AG09309 (cell line): Measurements from ENCODE around the gene PVR.
A peak's percentile ranks its signal among the peaks of the same experiment; 100 is the strongest.

Experiments
- DNase-seq: peaks from one replicate; pipeline ENCODE4 v3.0.0-alpha.2; 2010; ENCODE audit warnings: low read depth
- H3K4me3 ChIP-seq: 2 replicates; pipeline ENCODE4 v1.5.1; 2011; ENCODE audit warnings: mild to moderate bottlenecking, low read depth, low read length, moderate library complexity; ENCODE audit not compliant: control insufficient read depth
- TF ChIP-seq, protein P1 (sequence below): IDR thresholded peaks from 2 replicates; pipeline ENCODE4 v1.5.1; 2011; ENCODE audit warnings: mild to moderate bottlenecking, low read depth, low read length, inconsistent platforms; ENCODE audit not compliant: insufficient read depth, control insufficient read depth; ENCODE audit errors: missing control alignments

Gene PVR

DNA sequence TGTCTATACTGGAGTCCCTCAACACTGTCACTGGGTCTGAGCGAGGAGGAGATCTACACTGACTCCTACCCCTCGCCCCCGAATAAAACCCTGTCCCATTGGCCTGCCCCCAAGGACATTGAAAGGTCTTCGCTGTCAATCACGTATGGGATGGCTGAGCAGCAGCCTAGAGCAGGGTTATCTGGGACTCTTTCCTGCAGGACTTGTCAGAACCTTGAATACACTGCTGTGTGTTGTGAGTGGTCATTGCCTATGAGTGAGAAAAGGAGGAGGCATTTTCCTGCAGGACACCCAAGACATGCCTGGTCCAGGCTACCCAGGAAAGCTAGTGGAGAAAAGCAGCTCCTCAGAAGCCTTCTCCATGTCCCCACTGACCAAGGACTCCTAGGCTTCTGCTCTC, 9.6 kb downstream of the PVR start:
- no peak overlapping the region for H3K4me3 ChIP-seq
- no peak for DNase-seq
- TF ChIP-seq, protein P1, sequence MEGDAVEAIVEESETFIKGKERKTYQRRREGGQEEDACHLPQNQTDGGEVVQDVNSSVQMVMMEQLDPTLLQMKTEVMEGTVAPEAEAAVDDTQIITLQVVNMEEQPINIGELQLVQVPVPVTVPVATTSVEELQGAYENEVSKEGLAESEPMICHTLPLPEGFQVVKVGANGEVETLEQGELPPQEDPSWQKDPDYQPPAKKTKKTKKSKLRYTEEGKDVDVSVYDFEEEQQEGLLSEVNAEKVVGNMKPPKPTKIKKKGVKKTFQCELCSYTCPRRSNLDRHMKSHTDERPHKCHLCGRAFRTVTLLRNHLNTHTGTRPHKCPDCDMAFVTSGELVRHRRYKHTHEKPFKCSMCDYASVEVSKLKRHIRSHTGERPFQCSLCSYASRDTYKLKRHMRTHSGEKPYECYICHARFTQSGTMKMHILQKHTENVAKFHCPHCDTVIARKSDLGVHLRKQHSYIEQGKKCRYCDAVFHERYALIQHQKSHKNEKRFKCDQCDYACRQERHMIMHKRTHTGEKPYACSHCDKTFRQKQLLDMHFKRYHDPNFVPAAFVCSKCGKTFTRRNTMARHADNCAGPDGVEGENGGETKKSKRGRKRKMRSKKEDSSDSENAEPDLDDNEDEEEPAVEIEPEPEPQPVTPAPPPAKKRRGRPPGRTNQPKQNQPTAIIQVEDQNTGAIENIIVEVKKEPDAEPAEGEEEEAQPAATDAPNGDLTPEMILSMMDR = no peak

DNA sequence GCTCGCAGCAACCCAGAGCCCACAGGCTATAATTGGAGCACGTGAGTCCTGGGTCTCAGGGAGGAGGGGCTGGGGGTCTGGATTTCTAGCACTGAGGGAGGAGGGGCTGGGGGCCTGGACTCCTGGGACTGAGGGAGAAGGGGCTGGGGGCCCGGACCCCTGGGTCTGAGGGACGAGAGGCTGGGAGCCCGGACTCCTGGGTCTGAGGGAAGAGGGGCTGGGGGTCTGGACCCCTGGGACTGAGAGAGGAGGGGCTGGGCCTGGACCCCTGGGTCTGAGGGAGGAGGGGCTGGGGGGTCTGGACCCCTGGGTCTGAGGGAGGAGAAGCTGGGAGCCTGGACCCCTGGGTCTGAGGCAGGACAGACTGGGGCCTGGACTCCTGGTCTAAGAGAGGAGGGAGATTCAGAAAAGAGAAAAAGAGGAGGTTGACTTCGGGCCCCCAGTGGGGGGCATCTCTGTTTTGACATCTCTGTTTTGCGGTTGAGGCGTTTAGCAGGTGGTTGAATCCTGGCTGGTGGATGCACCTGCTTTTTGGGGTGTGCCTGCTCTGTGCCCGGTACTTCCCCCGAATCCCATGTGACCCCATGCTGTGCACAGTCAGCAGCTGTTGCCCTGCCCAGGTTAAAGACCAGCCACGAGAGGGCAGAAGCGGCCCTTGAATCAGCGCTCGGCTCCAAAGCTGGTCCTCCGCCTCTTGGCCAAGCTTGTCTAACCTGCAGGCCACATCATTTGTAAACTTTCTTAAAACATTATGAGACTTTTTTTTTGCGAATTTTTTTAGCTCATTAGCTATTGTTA, 10.5 kb downstream of the PVR start:
- TF ChIP-seq, protein P1 = peak; percentile 60
- no peak for DNase-seq
- H3K4me3 ChIP-seq = no peak overlapping the region

DNA sequence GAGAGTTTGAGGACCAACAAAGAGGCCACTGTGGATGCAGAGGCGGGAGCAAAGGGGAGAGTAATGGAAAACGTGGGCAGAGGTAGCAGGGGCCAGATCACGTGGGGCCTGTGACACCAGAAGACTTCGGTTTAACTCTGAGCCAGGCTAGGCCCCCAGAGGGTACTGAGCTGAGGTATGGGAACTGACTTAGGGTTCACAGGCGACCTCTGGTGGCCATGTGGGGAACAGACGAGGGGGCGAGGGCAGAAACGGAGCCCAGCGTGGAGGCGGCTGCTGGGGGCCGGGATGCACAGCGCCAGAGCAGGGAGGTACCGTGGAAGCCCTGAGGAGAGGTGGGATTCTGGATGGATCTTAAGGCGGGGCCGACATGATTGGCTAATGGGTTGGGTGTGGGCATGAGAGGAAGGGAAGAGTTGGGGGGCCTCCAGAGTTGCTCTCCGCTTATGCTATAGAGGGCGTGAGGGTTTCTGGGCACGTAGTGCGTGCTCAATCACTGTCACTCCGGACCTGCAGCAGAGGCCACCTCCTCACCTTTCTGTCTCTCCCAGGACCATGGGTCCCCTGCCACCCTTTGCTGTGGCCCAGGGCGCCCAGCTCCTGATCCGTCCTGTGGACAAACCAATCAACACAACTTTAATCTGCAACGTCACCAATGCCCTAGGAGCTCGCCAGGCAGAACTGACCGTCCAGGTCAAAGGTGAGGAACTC, 13.7 kb downstream of the PVR start:
- DNase-seq = no peak
- TF ChIP-seq, protein P1 = peak; percentile 93
- H3K4me3 ChIP-seq = no peak overlapping the region

DNA sequence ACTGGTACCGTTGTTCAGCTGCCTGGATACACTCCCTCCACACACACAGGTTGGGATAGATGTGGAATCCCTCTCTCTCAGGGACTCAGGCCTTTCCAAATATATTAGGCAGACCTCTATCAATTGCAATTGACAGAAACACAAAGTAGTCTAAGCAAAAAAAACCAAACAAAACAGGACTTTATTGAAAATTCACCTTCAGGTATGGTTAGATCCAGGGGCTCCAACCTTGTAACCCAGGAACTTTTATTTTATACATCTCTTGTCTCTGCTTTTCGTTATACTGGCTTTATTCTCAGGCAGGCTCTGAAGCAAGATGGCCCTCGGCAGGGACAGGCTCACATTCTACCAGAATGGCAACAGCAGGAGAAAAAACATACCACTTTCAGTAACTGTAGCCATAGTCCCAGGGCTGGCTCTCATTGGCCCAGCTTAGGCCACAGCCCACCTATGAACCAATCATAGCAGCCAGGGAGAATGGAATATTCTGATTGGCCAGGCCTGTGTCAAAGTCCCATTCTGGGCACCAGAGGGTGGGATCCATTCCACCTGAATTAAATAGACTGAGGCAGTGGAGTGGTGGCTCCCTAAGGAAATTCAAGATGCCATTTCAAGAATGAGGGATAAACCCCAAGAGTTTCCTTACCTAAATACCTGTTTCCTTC, 14.5 kb downstream of the PVR start:
- H3K4me3 ChIP-seq = no peak overlapping the region
- DNase-seq = no peak
- TF ChIP-seq, protein P1 = no peak

DNA sequence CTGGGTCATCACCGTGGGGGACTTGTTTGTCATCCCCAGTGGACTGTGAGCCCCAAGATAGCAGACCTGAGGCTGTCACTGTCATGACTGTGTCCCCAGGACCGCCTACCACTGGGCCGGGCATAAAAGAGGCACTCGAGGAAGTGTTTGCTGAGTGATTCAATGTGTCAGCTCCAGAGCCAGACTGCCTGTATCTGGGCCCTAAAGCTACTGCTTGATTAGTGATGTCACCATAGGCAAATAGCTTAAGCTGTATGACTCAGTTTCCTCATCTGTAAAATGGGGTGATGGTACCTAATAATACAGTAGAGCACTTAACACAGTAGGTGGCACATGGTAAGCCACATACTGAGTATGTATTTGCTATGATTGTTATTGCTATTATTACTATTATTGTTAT, 16.4 kb downstream of the PVR start:
- H3K4me3 ChIP-seq = no peak overlapping the region
- no peak for DNase-seq
- TF ChIP-seq, protein P1 = no peak

GRCh38 chr19:44661205-44661604, 17.5 kb downstream of the PVR start:
- TF ChIP-seq, protein P1 = no peak
- no peak for DNase-seq
- H3K4me3 ChIP-seq = no peak overlapping the region
